GM08714 (cell line): Measurements from ENCODE around the gene SEMA4G.

Experiments
- H3K4me3 ChIP-seq: fragments of 200-500 bp; sonication (Bioruptor generic); 2 replicates; pipeline ENCODE4 v1.5.1; 2014; ENCODE audit warnings: mild to moderate bottlenecking, low read length, inconsistent platforms
- ZNF274 ChIP-seq: IDR thresholded peaks from 2 replicates; pipeline ENCODE4 v1.6.1; 2012; ENCODE audit warnings: mild to moderate bottlenecking, low read depth, low read length

SEMA4G gene

DNA sequence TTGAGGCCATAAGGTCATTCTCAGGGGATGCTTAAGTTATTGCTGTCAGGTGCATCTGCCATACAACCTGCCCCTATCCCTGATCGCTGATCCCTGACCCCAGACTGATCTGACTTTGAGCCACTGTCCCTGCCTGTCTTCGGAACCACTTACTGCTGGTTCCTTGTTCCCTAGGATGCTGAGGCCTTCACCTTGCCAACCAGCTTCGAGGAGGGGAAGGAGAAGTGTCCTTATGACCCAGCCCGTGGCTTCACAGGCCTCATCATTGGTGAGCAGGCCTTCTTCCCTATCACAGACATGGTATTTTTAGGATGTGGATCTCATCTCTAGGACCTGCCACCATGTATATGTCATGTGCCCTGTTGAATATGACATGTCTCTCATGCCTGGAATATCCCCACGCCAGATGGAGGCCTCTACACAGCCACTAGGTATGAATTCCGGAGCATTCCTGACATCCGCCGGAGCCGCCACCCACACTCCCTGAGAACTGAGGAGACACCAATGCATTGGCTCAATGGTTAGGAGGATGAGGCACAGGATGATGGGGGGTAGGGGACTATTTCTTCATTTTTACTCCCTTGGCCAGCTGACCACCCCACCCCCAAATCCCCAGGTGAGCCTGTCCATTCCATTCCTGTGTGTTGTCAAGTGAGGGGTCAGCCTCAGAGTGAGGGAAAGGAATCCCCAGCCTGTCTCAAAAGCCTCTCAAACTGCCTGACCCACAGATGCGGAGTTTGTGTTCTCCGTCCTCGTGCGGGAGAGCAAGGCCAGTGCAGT lies 9.0 kb downstream of the SEMA4G start:
- no peak overlapping the region for H3K4me3 ChIP-seq
- TF ChIP-seq ZNF274, result no peak

DNA sequence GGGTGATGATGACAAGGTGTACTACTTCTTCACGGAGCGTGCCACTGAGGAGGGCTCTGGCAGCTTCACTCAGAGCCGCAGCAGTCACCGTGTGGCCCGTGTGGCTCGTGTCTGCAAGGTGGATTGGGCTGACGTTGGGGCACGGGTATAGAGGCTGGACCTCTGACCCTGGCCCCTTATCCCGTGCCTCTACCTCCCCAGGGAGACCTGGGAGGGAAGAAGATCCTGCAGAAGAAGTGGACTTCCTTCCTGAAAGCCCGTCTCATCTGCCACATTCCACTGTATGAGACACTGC lies 9.5 kb downstream of the SEMA4G start:
- TF ChIP-seq ZNF274, result no peak
- no peak overlapping the region for H3K4me3 ChIP-seq

DNA sequence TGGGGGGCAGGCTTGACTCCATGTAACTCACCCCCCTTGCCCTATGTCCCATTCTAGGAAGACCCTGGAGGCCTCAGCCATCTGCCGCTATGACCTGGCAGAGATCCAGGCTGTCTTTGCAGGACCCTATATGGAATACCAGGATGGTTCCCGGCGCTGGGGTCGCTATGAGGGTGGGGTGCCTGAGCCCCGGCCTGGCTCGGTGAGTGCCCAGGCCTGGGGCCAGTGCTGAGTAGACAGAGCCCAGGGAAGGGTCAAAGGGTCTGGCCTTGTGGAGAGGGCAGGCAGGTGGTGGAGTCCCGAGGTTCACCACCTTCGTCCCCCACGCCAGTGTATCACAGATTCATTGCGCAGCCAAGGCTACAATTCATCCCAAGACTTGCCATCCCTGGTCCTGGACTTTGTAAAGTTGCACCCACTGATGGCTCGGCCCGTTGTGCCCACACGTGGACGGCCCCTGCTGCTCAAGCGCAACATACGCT lies 10.5 kb downstream of the SEMA4G start:
- H3K4me3 ChIP-seq, result no peak overlapping the region
- TF ChIP-seq ZNF274, result no peak

DNA sequence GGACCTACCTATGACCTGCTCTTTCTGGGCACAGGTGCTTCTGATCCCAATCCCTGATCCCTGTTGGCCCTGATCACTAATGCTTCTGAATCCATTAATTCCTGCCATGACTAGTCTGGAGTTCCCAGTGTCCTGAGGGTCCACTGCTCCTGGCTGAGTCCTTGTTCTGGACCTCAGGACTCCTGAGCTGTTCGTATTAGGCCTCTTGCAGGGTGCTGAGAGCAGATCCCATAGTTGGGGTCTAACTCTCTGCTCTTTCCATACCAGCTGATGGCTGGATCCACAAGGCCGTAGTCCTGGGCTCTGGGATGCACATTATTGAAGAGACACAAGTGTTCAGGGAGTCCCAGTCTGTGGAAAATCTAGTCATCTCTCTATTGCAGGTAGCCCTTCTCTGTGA lies 11.0 kb downstream of the SEMA4G start:
- TF ChIP-seq ZNF274, result no peak
- no peak overlapping the region for H3K4me3 ChIP-seq

DNA sequence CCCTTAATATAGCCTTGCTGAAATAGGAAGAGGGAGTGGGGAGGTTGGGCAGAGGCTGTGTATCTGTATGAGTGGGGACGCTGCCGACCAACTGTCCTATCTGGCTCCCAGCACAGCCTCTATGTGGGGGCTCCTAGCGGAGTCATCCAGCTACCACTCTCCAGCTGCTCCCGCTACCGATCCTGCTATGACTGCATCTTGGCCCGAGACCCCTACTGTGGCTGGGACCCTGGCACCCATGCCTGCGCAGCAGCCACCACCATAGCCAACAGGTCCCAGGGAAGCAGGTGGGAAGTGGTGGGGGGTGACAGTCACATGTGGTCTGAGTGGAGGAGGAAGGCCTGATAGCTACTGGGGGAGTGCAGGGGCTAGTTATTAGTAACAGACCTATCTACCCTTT lies 11.4 kb downstream of the SEMA4G start:
- H3K4me3 ChIP-seq, result no peak overlapping the region
- TF ChIP-seq ZNF274, result no peak

DNA sequence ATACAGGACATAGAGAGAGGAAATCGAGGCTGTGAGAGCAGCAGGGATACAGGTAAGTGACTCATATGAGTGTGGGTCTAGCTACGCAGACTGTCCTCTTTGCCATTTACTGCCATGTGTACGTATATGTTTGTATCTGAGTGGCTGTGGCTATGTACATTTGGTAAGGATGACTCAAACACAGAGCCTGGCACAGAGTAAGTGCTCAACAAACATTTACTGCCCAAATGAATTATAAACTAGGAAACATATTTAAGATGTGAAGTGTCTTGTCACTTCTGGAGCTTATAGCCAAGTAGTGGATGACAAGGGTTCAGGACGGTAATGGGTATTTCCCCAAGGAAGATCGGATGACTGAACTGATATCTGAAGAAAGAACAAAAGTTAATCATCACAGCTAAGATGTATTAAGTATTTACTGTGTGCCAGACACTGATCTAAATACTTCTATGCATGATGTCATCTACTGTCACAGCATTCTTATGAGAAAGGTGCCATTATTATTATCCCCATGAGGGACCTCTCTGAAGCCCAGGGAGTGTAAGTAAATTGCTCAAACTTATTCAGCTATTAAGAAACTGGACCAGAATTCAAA lies 12.0 kb downstream of the SEMA4G start:
- H3K4me3 ChIP-seq, result no peak overlapping the region
- TF ChIP-seq ZNF274, result no peak

DNA sequence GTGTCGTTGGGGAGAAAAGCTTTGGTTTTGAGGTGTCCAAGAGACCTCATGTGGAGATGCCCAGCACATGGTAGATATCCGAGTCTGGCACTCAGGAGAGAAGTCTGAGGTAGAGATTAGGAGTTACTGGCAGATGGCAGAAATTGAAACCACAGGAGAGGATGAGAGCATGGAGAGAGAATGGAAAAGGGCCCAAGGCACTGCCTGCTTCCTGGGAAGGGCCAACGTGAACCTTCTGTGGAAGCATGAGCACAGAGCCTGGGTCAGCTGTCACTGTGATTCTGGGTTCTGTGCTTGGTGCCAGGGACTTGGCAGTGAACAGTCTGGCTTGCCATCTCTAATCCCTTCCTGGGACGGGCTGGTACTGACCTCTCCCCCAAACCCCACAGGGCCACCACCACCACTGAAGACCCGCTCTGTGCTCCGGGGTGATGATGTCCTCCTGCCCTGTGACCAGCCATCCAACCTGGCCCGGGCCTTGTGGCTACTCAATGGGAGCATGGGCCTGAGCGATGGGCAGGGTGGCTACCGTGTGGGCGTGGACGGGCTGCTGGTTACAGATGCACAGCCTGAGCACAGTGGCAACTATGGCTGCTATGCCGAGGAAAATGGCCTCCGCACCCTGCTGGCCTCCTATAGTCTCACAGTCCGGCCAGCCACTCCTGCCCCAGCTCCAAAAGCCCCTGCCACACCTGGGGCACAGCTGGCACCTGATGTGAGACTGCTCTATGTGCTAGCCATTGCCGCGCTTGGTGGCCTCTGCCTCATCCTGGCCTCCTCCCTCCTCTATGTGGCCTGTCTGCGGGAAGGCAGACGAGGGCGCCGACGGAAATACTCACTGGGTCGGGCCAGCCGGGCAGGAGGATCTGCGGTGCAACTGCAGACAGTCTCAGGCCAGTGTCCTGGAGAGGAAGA lies 13.9 kb downstream of the SEMA4G start:
- no peak for TF ChIP-seq ZNF274
- H3K4me3 ChIP-seq, result no peak overlapping the region

DNA sequence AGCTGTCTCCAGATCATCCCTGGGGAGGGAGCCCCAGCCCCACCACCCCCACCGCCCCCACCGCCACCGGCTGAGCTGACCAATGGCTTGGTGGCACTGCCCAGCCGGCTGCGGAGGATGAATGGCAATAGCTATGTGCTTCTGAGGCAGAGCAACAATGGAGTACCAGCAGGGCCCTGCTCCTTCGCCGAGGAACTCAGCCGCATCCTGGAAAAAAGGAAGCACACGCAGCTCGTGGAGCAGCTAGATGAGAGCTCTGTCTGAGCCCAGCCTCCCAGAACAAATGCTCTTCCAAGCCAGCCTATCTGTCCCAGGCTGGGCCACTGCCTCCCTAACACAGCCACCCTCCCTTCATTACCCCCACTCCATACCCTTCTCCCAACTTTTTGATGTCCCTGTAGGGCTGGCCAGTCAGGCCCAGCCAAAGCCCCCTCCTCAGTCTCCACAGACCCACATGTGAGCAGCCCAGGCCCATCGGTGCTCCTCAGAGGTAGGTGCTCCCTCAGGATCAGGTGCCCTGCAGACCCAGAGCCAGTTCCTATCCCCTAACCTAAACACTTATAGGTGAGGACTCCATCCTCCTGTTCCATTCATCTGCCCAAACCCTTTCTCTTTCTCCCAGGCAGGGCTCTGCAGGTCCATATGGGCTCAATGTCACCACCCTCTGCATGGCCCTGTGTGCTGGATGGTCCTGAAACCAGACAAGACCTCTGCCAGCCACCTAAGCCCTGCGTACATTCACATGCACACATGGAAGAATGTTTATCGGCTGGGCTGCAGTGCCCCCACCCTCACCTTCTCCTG lies 14.8 kb downstream of the SEMA4G start:
- H3K4me3 ChIP-seq, result no peak overlapping the region
- TF ChIP-seq ZNF274, result no peak

DNA sequence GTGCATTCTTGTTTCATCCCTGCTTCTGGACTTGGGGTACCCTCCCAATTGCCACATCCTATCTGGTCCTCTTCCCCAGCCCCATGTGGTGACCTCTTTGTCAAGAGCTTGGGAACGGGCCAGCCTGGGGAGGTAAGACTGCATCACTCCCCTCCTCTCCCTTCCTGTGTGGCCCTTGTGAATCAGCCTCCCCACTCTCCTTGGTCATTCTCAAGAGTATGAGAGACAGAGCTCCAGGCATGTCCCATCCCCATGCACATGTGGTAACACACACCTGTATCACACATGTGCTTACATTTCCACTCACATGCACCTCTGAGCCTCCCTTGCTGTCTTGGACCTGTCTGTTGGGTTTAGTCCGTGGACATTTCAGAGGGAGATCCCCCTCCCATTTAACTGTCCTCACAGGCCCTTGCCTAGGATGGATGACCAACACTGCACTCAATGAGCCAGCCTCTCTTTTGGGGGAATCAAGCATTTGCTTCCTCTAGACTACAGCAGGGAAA lies 15.4 kb downstream of the SEMA4G start:
- H3K4me3 ChIP-seq, result no peak overlapping the region
- TF ChIP-seq ZNF274, result no peak

DNA sequence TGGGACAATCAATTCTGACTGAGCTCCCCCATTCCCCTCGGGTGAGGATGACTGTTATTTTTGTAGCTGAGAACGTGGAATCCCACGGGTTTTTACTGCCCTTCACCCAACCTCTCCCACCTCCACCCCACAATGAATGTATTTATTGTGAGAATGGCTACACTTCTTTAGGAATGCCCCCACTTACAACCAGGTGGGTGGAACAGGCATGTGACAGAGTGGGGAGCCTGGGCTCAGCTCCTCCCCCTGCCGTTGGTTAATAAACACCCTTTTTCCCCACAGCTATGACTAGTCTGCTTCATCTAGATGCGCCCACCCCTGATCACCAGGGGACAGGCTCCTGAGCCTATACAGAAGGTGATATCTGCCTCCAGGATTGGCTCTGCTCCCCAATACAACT lies 16.0 kb downstream of the SEMA4G start:
- H3K4me3 ChIP-seq, result no peak overlapping the region
- TF ChIP-seq ZNF274, result no peak

DNA sequence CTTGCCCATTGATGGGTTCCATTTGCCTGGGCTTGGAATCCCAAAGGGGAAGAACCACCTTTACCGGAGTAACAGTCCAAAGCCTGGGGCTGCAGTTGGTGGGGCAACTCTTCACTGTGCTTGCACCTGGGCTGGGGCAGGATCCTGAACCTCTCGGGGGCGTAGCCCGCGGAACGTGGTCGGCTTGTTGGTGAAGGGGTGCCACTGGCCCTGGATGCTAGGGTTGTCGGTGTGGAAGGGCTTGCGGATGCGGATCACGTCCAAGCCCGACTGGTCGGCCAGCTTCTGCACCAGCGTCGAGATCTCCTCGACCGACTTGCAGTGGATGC lies 17.3 kb downstream of the SEMA4G start:
- TF ChIP-seq ZNF274, result no peak
- H3K4me3 ChIP-seq, result peak overlapping the region; percentile 95

DNA sequence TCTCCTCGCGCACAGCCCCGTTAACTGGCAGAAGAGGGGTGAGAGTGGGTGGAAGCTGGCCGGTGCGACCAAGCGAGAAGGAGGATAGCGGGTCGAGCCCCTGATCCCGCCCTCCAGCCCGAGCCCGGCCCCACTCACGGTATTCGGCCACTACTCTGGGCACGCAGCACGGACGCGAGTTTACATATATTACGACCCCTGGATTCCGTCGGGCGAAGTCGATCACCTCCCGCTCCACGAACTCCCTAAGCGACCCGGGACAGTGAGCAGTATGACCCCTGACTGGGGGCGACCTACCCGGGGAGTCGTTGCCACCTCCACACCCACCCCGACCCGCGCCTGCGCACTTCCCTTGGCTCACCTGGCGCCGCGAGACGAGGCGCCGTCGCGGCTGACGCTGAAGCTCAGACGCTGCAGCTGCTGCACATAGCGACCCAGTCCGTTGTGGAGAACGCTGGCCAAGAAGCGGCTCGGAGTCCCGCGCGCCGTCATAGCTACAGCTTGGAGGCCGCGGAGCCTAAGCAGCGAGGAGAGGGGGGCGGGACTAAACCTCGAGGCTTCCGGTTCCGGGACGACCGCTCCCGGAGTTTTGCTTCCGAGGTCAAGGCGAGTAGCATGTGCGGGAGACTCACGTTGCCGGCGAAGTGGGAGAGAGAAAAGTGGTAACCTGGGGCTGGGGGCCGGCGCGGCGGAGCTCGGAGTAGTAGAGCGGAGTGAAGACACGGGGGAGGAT lies 17.8 kb downstream of the SEMA4G start, which contains the start of the genes MRPL43 and TWNK:
Gene MRPL43 (minus strand): TSS at position 546 of the 733 bp plus-strand sequence. CDS start 54 bp downstream, at position 492.
Gene TWNK (plus strand): TSS at position 592 of the 733 bp plus-strand sequence. CDS start 668 bp downstream, outside the sequence.
- peak within 1 kb of the TSS; percentile 95 for H3K4me3 ChIP-seq
- no peak for TF ChIP-seq ZNF274

DNA sequence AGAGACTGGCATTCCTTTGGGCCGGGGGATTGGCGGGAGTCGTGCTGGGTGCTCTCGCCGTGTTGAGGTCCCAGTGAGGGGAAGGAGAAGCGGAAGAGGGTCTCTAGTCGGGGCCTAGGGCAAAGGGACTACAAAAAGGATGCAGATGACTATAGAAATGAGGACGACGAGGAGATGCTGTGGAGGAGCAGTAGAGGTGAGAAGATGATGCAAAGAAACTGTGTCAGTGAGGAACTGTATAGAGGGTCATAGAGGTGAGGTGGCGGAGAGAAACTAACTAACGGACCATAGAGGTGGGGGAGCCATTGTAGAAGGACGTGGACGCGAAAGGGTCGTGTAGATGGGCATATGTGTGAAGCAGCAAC lies 18.4 kb downstream of the SEMA4G start:
- no peak for TF ChIP-seq ZNF274
- peak overlapping the region; percentile 95 for H3K4me3 ChIP-seq
